Fibroblast of the aortic adventitia (primary cell): ENCODE results near the gene C19orf25. TPM values are rescaled to one million over a fixed set of nuclear protein-coding genes. Genes with fewer than 3 reads are reported as not detected.

Experiments
- DNase-seq: peaks from one replicate; pipeline ENCODE4 v3.0.0-alpha.2; 2010; ENCODE audit warnings: low read depth
- H3K4me3 ChIP-seq: 2 replicates; pipeline ENCODE4 v1.5.1; 2011; ENCODE audit warnings: low read depth, mild to moderate bottlenecking, control low read depth, low read length, moderate library complexity
- CTCF ChIP-seq: IDR thresholded peaks from 2 replicates; pipeline ENCODE4 v1.5.1; 2011; ENCODE audit warnings: mild to moderate bottlenecking, low read length, control low read depth, inconsistent platforms; ENCODE audit not compliant: insufficient read depth
- total RNA-seq: library from RNA; depleted of rRNA; stranded (reverse); fragments of >200 nt; gene quantifications from 2 replicates; pipeline ENCODE4 v1.2.3, GENCODE V29; 2012; ENCODE audit warnings: low replicate concordance

The C19orf25 gene
- total RNA-seq, 1 donor, result 26.8 TPM

GRCh38 chr19:1474011-1474764 is 4.8 kb downstream of the C19orf25 start:
- TF ChIP-seq CTCF, result no peak
- no peak overlapping the region for H3K4me3 ChIP-seq
- DNase-seq, result peak; percentile 42

GRCh38 chr19:1473085-1473851 is 5.7 kb downstream of the C19orf25 start:
- H3K4me3 ChIP-seq, result no peak overlapping the region
- TF ChIP-seq CTCF, result no peak
- DNase-seq, result no peak

GRCh38 chr19:1472231-1473084 is 6.6 kb downstream of the C19orf25 start:
- H3K4me3 ChIP-seq, result no peak overlapping the region
- DNase-seq, result no peak
- TF ChIP-seq CTCF, result no peak

GRCh38 chr19:1471515-1472160 is 7.4 kb downstream of the C19orf25 start:
- TF ChIP-seq CTCF, result peak; percentile 14
- no peak for DNase-seq
- no peak overlapping the region for H3K4me3 ChIP-seq

- peak overlapping the region; percentile 57 for H3K4me3 ChIP-seq
- DNase-seq, result no peak
- TF ChIP-seq CTCF, result no peak
Measured at GRCh38 chr19:1471010-1471514, 8.0 kb downstream of the C19orf25 start.
